Measurements from ENCODE around the gene MIAT. TPM values are rescaled to one million over a fixed set of nuclear protein-coding genes. Genes with fewer than 3 reads are reported as not detected.

MIAT gene
- total and polyA plus RNA-seq, 2 of the 13 experiments (the other 11 are each of a cell fraction or from before 2014, with no cell fraction given): 0.04 TPM; not detected in 1

DNA sequence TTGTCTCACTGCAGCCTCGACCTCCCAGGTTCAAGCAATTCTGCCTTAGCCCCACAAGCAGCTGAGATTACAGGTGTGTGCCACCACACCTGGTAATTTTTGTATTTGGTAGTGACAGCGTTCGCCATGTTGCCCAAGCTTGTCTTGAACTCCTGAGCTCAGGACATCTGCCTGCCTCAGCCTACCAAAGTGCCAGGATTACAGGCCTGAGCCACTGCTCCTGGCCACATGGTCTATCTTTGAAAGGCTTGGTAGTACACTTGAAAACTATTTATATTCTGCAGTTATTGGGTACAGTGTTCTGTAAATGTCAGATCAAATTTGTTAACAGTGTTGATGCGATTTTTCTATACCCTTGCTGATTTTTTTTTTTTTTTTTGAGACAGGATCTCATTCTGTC, 26.1 kb upstream of the MIAT start (continued):
- TF ChIP-seq, protein P1, sequence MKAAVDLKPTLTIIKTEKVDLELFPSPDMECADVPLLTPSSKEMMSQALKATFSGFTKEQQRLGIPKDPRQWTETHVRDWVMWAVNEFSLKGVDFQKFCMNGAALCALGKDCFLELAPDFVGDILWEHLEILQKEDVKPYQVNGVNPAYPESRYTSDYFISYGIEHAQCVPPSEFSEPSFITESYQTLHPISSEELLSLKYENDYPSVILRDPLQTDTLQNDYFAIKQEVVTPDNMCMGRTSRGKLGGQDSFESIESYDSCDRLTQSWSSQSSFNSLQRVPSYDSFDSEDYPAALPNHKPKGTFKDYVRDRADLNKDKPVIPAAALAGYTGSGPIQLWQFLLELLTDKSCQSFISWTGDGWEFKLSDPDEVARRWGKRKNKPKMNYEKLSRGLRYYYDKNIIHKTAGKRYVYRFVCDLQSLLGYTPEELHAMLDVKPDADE (CRISPR knock-in tag; IDR thresholded peaks at IDR 0.05): no peak
- no peak for TF ChIP-seq GLI4 (CRISPR knock-in tag; IDR thresholded peaks at IDR 0.05; ENCODE audit: borderline replicate concordance)
- TF ChIP-seq ZNF761 (CRISPR knock-in tag; conservative IDR thresholded peaks at IDR 0.05): no peak
- TF ChIP-seq, protein P2, sequence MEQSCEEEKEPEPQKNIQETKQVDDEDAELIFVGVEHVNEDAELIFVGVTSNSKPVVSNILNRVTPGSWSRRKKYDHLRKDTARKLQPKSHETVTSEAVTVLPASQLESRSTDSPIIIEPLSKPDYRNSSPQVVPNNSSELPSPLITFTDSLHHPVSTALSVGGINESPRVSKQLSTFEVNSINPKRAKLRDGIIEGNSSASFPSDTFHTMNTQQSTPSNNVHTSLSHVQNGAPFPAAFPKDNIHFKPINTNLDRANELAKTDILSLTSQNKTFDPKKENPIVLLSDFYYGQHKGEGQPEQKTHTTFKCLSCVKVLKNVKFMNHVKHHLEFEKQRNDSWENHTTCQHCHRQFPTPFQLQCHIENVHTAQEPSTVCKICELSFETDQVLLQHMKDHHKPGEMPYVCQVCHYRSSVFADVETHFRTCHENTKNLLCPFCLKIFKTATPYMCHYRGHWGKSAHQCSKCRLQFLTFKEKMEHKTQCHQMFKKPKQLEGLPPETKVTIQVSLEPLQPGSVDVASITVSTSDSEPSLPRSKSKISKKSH (CRISPR knock-in tag; IDR thresholded peaks at IDR 0.05; ENCODE audit: borderline replicate concordance): no peak
- TF ChIP-seq, protein P3, sequence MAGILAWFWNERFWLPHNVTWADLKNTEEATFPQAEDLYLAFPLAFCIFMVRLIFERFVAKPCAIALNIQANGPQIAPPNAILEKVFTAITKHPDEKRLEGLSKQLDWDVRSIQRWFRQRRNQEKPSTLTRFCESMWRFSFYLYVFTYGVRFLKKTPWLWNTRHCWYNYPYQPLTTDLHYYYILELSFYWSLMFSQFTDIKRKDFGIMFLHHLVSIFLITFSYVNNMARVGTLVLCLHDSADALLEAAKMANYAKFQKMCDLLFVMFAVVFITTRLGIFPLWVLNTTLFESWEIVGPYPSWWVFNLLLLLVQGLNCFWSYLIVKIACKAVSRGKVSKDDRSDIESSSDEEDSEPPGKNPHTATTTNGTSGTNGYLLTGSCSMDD (CRISPR knock-in tag; IDR thresholded peaks at IDR 0.05): no peak
- TF ChIP-seq, protein P4, sequence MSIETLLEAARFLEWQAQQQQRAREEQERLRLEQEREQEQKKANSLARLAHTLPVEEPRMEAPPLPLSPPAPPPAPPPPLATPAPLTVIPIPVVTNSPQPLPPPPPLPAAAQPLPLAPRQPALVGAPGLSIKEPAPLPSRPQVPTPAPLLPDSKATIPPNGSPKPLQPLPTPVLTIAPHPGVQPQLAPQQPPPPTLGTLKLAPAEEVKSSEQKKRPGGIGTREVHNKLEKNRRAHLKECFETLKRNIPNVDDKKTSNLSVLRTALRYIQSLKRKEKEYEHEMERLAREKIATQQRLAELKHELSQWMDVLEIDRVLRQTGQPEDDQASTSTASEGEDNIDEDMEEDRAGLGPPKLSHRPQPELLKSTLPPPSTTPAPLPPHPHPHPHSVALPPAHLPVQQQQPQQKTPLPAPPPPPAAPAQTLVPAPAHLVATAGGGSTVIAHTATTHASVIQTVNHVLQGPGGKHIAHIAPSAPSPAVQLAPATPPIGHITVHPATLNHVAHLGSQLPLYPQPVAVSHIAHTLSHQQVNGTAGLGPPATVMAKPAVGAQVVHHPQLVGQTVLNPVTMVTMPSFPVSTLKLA (IDR thresholded peaks at IDR 0.05): no peak
- no peak for TF ChIP-seq KDM1A (CRISPR knock-in tag; IDR thresholded peaks at IDR 0.05)
- TF ChIP-seq GPN1 (CRISPR knock-in tag; IDR thresholded peaks at IDR 0.05; ENCODE audit: borderline replicate concordance): no peak
